GM21529 (cell line): ENCODE data around the gene TOX2.

Source experiments
- ATAC-seq: cut with Tn5 transposase; IDR thresholded peaks from one replicate; pipeline ENCODE4 v1.9.1; 2021; ENCODE audit not compliant: unreplicated experiment

Gene TOX2

GRCh38 chr20:43955750-43956191 lies 41.1 kb downstream of the TOX2 start:
- ATAC-seq: no peak

- ATAC-seq: no peak
Measured at GRCh38 chr20:43957392-43957791, 42.7 kb downstream of the TOX2 start.

- no peak for ATAC-seq
Measured at GRCh38 chr20:43958626-43959025, 44.0 kb downstream of the TOX2 start.

GRCh38 chr20:43959079-43959919 lies 44.6 kb downstream of the TOX2 start:
- ATAC-seq: no peak

GRCh38 chr20:43959920-43960227 lies 45.2 kb downstream of the TOX2 start:
- no peak for ATAC-seq

- no peak for ATAC-seq
Measured at GRCh38 chr20:43960231-43960630, 45.6 kb downstream of the TOX2 start.

- ATAC-seq: no peak
Measured at GRCh38 chr20:43961116-43961515, 46.5 kb downstream of the TOX2 start.

GRCh38 chr20:43961541-43962471 lies 47.2 kb downstream of the TOX2 start:
- ATAC-seq: no peak

GRCh38 chr20:43962530-43962929 lies 47.9 kb downstream of the TOX2 start:
- ATAC-seq: no peak

- ATAC-seq: no peak
Measured at GRCh38 chr20:43963233-43963632, 48.6 kb downstream of the TOX2 start.

- peak; percentile 77 for ATAC-seq
Measured at GRCh38 chr20:43963872-43964791, 49.5 kb downstream of the TOX2 start.

- ATAC-seq: no peak
Measured at GRCh38 chr20:43968341-43969000, 53.8 kb downstream of the TOX2 start.

- ATAC-seq: no peak
Measured at GRCh38 chr20:43969028-43969447, 54.4 kb downstream of the TOX2 start.

- no peak for ATAC-seq
Measured at GRCh38 chr20:43969501-43970182, 55.0 kb downstream of the TOX2 start.

- ATAC-seq: no peak
Measured at GRCh38 chr20:43971267-43971666, 56.6 kb downstream of the TOX2 start.

GRCh38 chr20:43972051-43972450 lies 57.4 kb downstream of the TOX2 start:
- no peak for ATAC-seq

- ATAC-seq: no peak
Measured at GRCh38 chr20:43972692-43973091, 58.0 kb downstream of the TOX2 start.

GRCh38 chr20:43973231-43973630 lies 58.6 kb downstream of the TOX2 start:
- no peak for ATAC-seq

GRCh38 chr20:43973671-43974450 lies 59.2 kb downstream of the TOX2 start:
- ATAC-seq: no peak
